C4-2B (cell line): Measurements from ENCODE around the gene PTPRB.

Experiments
- CTCF ChIP-seq: fragments of 450-650 bp; conservative IDR thresholded peaks from 2 replicates; pipeline ENCODE4 v1.5.1; 2017; ENCODE audit warnings: mild to moderate bottlenecking
- ZFX ChIP-seq: fragments of 450-650 bp; IDR thresholded peaks from 2 replicates; pipeline ENCODE4 v1.6.1; 2017

GRCh38 chr12:70551731-70552130 lies 85.5 kb downstream of the PTPRB start:
- TF ChIP-seq CTCF = no peak
- no peak for TF ChIP-seq ZFX
